Thyroid gland (tissue), 4 donors: ENCODE results near the gene OXT.

ENCODE experiments used
- CTCF ChIP-seq, 6 experiments: fragments of 200-600 bp in 3 of 6; fragments of 450-650 bp in 3 of 6; sonication (generic) in 3 of 6; IDR thresholded peaks; one replicate each; pipeline ENCODE4 v1.5.1; 2016 to 2019; ENCODE audit warnings: antibody characterized with exemption in 6 of 6, mild to moderate bottlenecking in 2 of 6, inconsistent platforms in 1 of 6, moderate library complexity in 1 of 6
- POLR2A ChIP-seq, 2 donors: fragments of 450-650 bp; IDR thresholded peaks; one replicate each; pipeline ENCODE4 v1.6.1; 2017; ENCODE audit warnings: antibody characterized with exemption in 2 of 2, mild to moderate bottlenecking in 2 of 2, moderate library complexity in 1 of 2

DNA sequence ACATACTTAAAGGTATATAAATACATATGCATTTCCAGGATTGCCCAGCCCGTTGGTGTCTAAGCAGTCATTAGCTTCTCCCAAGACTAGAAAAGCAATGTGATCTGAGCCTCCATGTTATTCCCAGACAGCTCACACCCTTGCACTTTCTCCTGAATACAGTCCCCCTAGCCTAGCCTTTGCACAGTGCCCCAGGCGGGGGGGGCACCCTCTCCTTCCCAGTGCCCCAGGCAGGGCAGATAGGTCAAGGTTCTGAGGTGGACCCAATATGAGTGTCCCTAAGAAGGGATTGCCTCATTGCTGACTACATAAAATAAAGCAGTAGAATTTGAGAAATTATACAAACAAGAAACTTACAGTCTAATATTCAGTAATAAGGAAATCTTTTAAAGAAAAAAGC lies 43.4 kb upstream of the OXT start:
- TF ChIP-seq CTCF (IDR thresholded peaks at IDR 0.05) (no peak), POLR2A (IDR thresholded peaks at IDR 0.05) (no peak)
